Osteoblast (primary cell): Measurements from ENCODE around the gene CYTH4. TPM values are rescaled to one million over a fixed set of nuclear protein-coding genes. Genes with fewer than 3 reads are reported as not detected.

Source experiments
- DNase-seq: peaks from one replicate; pipeline ENCODE4 v3.0.0; 2011; ENCODE audit warnings: low spot score, mixed read lengths; ENCODE audit not compliant: insufficient read length; ENCODE audit errors: missing footprints
- H2AFZ ChIP-seq: 2 replicates; pipeline ENCODE4 v1.6.0; 2011; ENCODE audit warnings: mild to moderate bottlenecking, low read length
- H3K27ac ChIP-seq: 2 replicates; pipeline ENCODE4 v1.5.1; 2011; ENCODE audit warnings: mild to moderate bottlenecking, low read depth, low read length, moderate library complexity
- H3K27me3 ChIP-seq: 2 replicates; pipeline ENCODE4 v1.6.0; 2012; ENCODE audit warnings: mild to moderate bottlenecking, control low read depth, inconsistent platforms, low read length, moderate library complexity; ENCODE audit not compliant: insufficient read depth
- H3K36me3 ChIP-seq: 2 replicates; pipeline ENCODE4 v1.5.1; 2011; ENCODE audit warnings: mild to moderate bottlenecking, low read length, control low read depth, moderate library complexity; ENCODE audit not compliant: insufficient read depth
- H3K4me1 ChIP-seq: 2 replicates; pipeline ENCODE4 v1.5.1; 2011; ENCODE audit warnings: mild to moderate bottlenecking, low read length, control low read depth, moderate library complexity; ENCODE audit not compliant: insufficient read depth
- H3K4me2 ChIP-seq: 2 replicates; pipeline ENCODE4 v1.6.0; 2011; ENCODE audit warnings: mild to moderate bottlenecking, low read length; ENCODE audit not compliant: insufficient read depth
- H3K4me3 ChIP-seq: fragments of 200-600 bp; sonication (generic); 3 replicates; pipeline ENCODE4 v1.5.1; 2012; ENCODE audit warnings: mild to moderate bottlenecking, low read length, inconsistent platforms; ENCODE audit not compliant: insufficient read depth
- H3K79me2 ChIP-seq: 2 replicates; pipeline ENCODE4 v1.6.0; 2012; ENCODE audit warnings: mild to moderate bottlenecking, low read length, control low read depth, inconsistent platforms; ENCODE audit not compliant: insufficient read depth
- H3K9me3 ChIP-seq: 2 replicates; pipeline ENCODE4 v1.5.1; 2011; ENCODE audit warnings: low read depth, low read length, control low read depth
- H4K20me1 ChIP-seq: 2 replicates; pipeline ENCODE4 v1.6.0; 2012; ENCODE audit warnings: mild to moderate bottlenecking, low read length, control low read depth; ENCODE audit not compliant: insufficient read depth
- total RNA-seq: library from RNA; depleted of rRNA; stranded (reverse); fragments of >200 nt; gene quantifications from 2 replicates; pipeline ENCODE4 v1.2.3, GENCODE V29; 2012
- TF ChIP-seq, protein P1 (sequence below): IDR thresholded peaks from 2 replicates; pipeline ENCODE4 v1.5.1; 2011; ENCODE audit warnings: mild to moderate bottlenecking, low read depth, low read length, moderate library complexity; ENCODE audit errors: extremely low read depth

CYTH4 gene
- total RNA-seq, 1 donor, result 0.72 TPM

DNA sequence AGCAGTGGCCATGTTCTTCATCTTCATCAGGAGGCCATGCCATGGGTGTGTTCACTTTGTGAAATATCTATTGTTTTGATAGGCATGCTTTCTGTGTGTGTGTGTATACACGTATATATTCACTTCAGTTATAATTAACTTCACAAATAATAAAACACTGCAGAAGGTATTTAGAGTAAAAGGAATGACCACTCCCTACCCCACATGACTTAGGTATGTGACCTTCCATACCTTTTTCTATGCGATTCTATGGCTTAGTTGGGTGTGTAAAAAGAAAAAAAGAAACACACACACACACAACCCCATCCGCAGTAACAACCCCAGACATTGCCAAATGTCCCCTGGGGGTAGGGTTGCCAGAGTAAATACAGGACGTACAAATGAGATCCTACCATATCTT, 72.0 kb downstream of the CYTH4 start:
- Histone ChIP-seq H3K79me2 (no peaks in the 10 kb centered on the region), H3K4me3 (no peak overlapping the region), H3K4me1 (no peaks in the 10 kb centered on the region), H3K27me3 (peaks cover 32% of the 10 kb centered on the region), H3K9me3 (no peaks in the 10 kb centered on the region), H4K20me1 (no peaks in the 10 kb centered on the region), H3K27ac (no peak overlapping the region), H3K4me2 (peak overlapping the region; percentile 14), H3K36me3 (no peaks in the 10 kb centered on the region), H2AFZ (no peak overlapping the region)
- DNase-seq, result no peak
- TF ChIP-seq, protein P1, sequence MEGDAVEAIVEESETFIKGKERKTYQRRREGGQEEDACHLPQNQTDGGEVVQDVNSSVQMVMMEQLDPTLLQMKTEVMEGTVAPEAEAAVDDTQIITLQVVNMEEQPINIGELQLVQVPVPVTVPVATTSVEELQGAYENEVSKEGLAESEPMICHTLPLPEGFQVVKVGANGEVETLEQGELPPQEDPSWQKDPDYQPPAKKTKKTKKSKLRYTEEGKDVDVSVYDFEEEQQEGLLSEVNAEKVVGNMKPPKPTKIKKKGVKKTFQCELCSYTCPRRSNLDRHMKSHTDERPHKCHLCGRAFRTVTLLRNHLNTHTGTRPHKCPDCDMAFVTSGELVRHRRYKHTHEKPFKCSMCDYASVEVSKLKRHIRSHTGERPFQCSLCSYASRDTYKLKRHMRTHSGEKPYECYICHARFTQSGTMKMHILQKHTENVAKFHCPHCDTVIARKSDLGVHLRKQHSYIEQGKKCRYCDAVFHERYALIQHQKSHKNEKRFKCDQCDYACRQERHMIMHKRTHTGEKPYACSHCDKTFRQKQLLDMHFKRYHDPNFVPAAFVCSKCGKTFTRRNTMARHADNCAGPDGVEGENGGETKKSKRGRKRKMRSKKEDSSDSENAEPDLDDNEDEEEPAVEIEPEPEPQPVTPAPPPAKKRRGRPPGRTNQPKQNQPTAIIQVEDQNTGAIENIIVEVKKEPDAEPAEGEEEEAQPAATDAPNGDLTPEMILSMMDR, result no peak

- H3K9me3 ChIP-seq, result no peaks in the 10 kb centered on the region
- H3K79me2 ChIP-seq, result no peaks in the 10 kb centered on the region
- no peaks in the 10 kb centered on the region for H3K4me1 ChIP-seq
- no peak for DNase-seq
- TF ChIP-seq, protein P1, result no peak
- no peak overlapping the region for H2AFZ ChIP-seq
- H3K27ac ChIP-seq, result no peak overlapping the region
- H3K36me3 ChIP-seq, result no peaks in the 10 kb centered on the region
- H3K27me3 ChIP-seq, result peaks cover 30% of the 10 kb centered on the region
- H3K4me2 ChIP-seq, result no peak overlapping the region
- H4K20me1 ChIP-seq, result no peaks in the 10 kb centered on the region
- H3K4me3 ChIP-seq, result no peak overlapping the region
Observed at GRCh38 chr22:37354670-37355069, 72.4 kb downstream of the CYTH4 start.

DNA sequence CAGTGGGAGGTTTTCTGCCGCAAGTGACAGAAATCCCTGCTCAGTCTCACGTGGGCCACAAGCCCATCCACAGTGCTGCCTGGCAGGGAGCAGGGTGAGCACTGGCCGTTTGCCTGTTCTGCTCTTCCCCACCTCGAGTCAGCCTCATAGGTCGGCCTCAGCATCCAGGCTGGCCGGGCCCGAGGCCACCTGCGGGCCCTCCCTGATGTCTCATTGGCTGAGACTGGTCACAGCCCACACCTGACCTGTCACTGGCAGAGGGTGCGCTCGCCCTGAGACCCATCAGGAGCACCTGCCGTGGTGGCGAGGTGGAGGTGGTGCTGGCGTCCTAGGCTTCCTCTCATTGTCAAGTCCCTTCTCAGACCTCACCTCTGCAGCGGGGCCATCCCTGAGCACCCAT, 72.9 kb downstream of the CYTH4 start:
- Histone ChIP-seq H3K4me3 (no peak overlapping the region), H3K27ac (no peak overlapping the region), H3K4me1 (no peaks in the 10 kb centered on the region), H3K27me3 (peaks cover 30% of the 10 kb centered on the region), H3K9me3 (no peaks in the 10 kb centered on the region), H3K36me3 (no peaks in the 10 kb centered on the region), H3K4me2 (no peak overlapping the region), H2AFZ (no peak overlapping the region), H4K20me1 (no peaks in the 10 kb centered on the region), H3K79me2 (no peaks in the 10 kb centered on the region)
- DNase-seq, result no peak
- TF ChIP-seq, protein P1, result no peak

DNA sequence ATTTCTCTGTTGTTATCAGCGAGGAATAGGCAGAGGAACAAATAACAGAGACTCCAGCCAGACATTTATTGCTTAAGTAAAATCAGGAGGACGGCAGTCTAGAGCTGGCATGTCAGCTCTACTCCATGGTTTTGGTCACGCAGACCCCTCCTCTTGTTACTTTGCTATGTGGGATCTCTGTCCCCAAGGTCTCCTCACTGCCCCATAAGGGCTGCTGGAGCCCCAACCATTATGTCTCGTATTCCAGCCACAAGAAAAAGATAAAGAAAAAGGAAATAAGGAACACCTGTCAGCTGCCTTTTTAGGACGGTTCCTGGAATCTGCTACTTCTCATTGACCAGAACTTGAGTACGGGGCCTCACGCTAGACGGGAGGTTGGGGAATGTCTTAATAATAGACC, 74.6 kb downstream of the CYTH4 start:
- DNase-seq, result no peak
- H3K4me2 ChIP-seq, result no peak overlapping the region

More for the DNA sequence above, 74.6 kb downstream of the CYTH4 start:
- no peak overlapping the region for H3K27ac ChIP-seq
- H2AFZ ChIP-seq, result no peak overlapping the region
- TF ChIP-seq, protein P1, result no peak
- no peak overlapping the region for H3K4me3 ChIP-seq
- no peaks in the 10 kb centered on the region for H3K9me3 ChIP-seq
- H3K79me2 ChIP-seq, result no peaks in the 10 kb centered on the region
- no peaks in the 10 kb centered on the region for H4K20me1 ChIP-seq
- H3K4me1 ChIP-seq, result no peaks in the 10 kb centered on the region
- H3K27me3 ChIP-seq, result peaks cover 35% of the 10 kb centered on the region
- no peaks in the 10 kb centered on the region for H3K36me3 ChIP-seq
